ES-I3 (cell line): ENCODE results near the gene SHISAL1.

Experiments
- H3K36me3 ChIP-seq: 2 replicates; pipeline ENCODE4 v1.6.1; 2013; ENCODE audit warnings: mild to moderate bottlenecking, low read length, control low read depth, moderate library complexity; ENCODE audit not compliant: insufficient read depth
- H3K4me1 ChIP-seq: 2 replicates; pipeline ENCODE4 v1.6.1; 2013; ENCODE audit warnings: mild to moderate bottlenecking, control low read depth, low read length; ENCODE audit not compliant: insufficient read depth
- H3K9ac ChIP-seq: 2 replicates; pipeline ENCODE4 v1.6.1; 2013; ENCODE audit warnings: low read depth, mild to moderate bottlenecking, low read length, moderate library complexity
- H3K9me3 ChIP-seq: 2 replicates; pipeline ENCODE4 v1.6.1; 2013; ENCODE audit warnings: mild to moderate bottlenecking, low read length, moderate library complexity; ENCODE audit not compliant: control insufficient read depth, insufficient read depth

SHISAL1 gene

GRCh38 chr22:44276706-44277356 is 35.9 kb downstream of the SHISAL1 start:
- Histone ChIP-seq H3K9me3 (no peaks in the 10 kb centered on the region), H3K4me1 (peaks cover 30% of the 10 kb centered on the region), H3K9ac (no peak overlapping the region), H3K36me3 (no peaks in the 10 kb centered on the region)

GRCh38 chr22:44276041-44276440 is 36.7 kb downstream of the SHISAL1 start:
- Histone ChIP-seq H3K36me3 (no peaks in the 10 kb centered on the region), H3K9me3 (no peaks in the 10 kb centered on the region), H3K4me1 (peaks cover 30% of the 10 kb centered on the region), H3K9ac (no peak overlapping the region)

- no peaks in the 10 kb centered on the region for H3K36me3 ChIP-seq
- H3K9me3 ChIP-seq, result no peaks in the 10 kb centered on the region
- H3K4me1 ChIP-seq, result peaks cover 30% of the 10 kb centered on the region
- H3K9ac ChIP-seq, result no peak overlapping the region
These were observed 37.1 kb downstream of the SHISAL1 start for GRCh38 chr22:44275631-44275995.

DNA sequence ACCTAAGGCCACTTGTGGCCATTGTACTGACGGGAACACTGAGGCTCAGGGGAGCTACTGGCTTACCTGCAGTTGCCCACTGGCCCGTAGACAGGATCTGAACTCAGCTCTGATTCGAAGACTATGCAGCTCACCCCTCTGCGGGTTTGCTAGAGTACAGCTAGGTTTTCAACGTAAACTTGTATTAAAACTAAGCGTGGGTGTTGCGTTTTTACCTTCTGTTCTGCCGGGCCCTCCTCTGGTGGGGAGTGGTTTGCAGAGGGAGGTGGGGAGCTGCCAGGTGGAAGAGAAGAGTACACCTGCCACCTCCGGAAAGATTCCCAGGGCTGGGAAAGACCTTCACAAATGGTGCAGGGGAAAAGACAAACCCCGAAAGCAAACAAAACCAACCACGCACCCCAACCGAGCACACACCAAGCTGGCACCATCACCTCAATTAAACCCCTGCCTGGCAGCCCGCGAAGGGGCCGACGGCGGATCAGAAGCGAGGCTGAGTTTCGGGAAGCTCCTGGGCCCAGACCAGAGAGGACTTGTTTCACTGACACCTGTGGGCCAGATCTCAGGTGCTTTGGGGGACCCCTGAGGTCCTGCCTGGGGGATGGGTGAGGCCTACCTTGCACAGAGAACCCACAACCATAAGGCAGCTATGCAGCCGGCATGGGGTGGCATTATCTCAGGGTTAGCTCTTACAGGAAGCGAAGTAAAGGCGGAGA is 37.7 kb downstream of the SHISAL1 start:
- H3K9ac ChIP-seq, result no peak overlapping the region
- H3K4me1 ChIP-seq, result peaks cover 30% of the 10 kb centered on the region
- no peaks in the 10 kb centered on the region for H3K9me3 ChIP-seq
- no peaks in the 10 kb centered on the region for H3K36me3 ChIP-seq

GRCh38 chr22:44273175-44273574 is 39.6 kb downstream of the SHISAL1 start:
- H3K9me3 ChIP-seq, result no peaks in the 10 kb centered on the region
- H3K9ac ChIP-seq, result no peak overlapping the region

DNA sequence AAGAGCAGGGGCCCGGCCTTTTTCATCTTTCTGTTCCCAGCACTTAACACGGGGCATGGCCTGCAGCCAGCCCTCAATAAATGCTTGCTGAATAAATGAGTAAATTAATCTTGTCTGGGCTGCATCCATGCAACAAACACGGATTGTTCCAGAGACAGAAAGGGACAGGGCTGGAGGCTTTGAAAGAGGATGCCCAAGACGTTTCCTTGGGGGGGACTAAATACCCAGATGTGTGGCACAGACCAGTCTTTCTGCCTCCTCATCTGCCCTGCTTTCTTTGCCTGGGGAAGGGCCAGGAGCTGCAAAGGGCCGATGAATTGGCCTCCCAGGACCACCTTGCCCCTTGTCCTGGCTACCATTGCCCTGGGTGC is 40.4 kb downstream of the SHISAL1 start:
- peaks cover 28% of the 10 kb centered on the region for H3K4me1 ChIP-seq

More at GRCh38 chr22:44273175-44273574, 39.6 kb downstream of the SHISAL1 start:
- H3K4me1 ChIP-seq, result peaks cover 30% of the 10 kb centered on the region
- H3K36me3 ChIP-seq, result no peaks in the 10 kb centered on the region

GRCh38 chr22:44271732-44272400 is 40.9 kb downstream of the SHISAL1 start:
- H3K9me3 ChIP-seq, result no peaks in the 10 kb centered on the region
- no peak overlapping the region for H3K9ac ChIP-seq
- H3K36me3 ChIP-seq, result no peaks in the 10 kb centered on the region
- H3K4me1 ChIP-seq, result peaks cover 23% of the 10 kb centered on the region

More for the DNA sequence above, 40.4 kb downstream of the SHISAL1 start:
- no peaks in the 10 kb centered on the region for H3K9me3 ChIP-seq
- H3K36me3 ChIP-seq, result no peaks in the 10 kb centered on the region
- H3K9ac ChIP-seq, result no peak overlapping the region

DNA sequence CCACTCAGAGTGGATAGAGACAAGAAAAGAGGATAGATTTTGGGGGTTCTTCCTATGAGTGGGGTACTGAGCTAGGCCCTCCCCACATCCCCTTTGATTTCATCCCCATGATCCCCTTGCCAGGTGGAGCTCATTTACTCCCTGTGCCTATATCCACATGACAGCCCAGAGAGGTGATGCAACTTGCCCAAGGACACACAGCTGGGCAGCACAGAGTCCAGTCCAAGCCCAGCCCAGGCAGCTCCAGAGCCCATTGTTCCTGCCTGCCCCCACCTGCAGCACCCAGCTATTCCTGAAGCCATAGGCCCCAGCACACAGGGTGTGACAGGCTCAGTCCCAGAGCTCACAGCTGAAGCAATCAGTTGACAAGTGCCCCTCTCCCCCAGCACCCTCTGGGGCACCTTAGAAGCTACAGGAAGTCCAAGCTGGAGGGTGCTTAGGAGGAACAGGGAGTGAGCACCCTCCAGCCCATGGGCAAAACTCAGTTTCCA is 41.7 kb downstream of the SHISAL1 start:
- H3K4me1 ChIP-seq, result peaks cover 19% of the 10 kb centered on the region; the same call in 1 of the 2 replicates
- no peaks in the 10 kb centered on the region for H3K9me3 ChIP-seq
- H3K36me3 ChIP-seq, result no peaks in the 10 kb centered on the region
- H3K9ac ChIP-seq, result no peak overlapping the region

GRCh38 chr22:44270556-44270880 is 42.2 kb downstream of the SHISAL1 start:
- Histone ChIP-seq H3K9ac (no peak overlapping the region), H3K4me1 (peaks cover 14% of the 10 kb centered on the region; the same call in 1 of the 2 replicates), H3K36me3 (no peaks in the 10 kb centered on the region), H3K9me3 (no peaks in the 10 kb centered on the region)

- Histone ChIP-seq H3K9me3 (no peaks in the 10 kb centered on the region), H3K36me3 (no peaks in the 10 kb centered on the region), H3K4me1 (peaks cover 14% of the 10 kb centered on the region; the same call in 1 of the 2 replicates), H3K9ac (no peak overlapping the region)
These were observed 42.8 kb downstream of the SHISAL1 start for GRCh38 chr22:44269757-44270555.

DNA sequence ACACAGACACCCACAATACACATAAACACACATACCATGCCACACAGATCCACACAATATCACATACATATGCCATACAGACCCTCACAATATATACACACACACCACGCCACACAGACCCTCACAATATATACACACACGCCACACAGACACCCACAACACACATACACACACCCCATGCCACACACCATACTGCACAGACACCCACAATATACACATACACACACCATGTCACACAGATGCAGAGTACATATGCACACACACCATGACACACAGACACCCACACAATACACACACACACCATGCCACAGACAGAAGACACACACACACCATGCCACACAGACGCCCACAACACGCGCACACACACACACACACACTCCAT is 43.6 kb downstream of the SHISAL1 start:
- Histone ChIP-seq H3K9ac (no peak overlapping the region), H3K9me3 (no peaks in the 10 kb centered on the region), H3K36me3 (no peaks in the 10 kb centered on the region), H3K4me1 (peaks cover 14% of the 10 kb centered on the region; the same call in 1 of the 2 replicates)

- Histone ChIP-seq H3K9me3 (no peaks in the 10 kb centered on the region), H3K36me3 (no peaks in the 10 kb centered on the region), H3K9ac (no peak overlapping the region), H3K4me1 (peaks cover 12% of the 10 kb centered on the region; the same call in 1 of the 2 replicates)
These were observed 44.2 kb downstream of the SHISAL1 start for GRCh38 chr22:44268431-44269116.

GRCh38 chr22:44267856-44268255 is 44.9 kb downstream of the SHISAL1 start:
- no peaks in the 10 kb centered on the region for H3K9me3 ChIP-seq
- peaks cover 8% of the 10 kb centered on the region; the same call in 1 of the 2 replicates for H3K4me1 ChIP-seq
- H3K36me3 ChIP-seq, result no peaks in the 10 kb centered on the region
- no peak overlapping the region for H3K9ac ChIP-seq
